ENCODE data around the gene HMGN1. TPM values are rescaled to one million over a fixed set of nuclear protein-coding genes. Genes with fewer than 3 reads are reported as not detected.
A peak's percentile ranks its signal among the peaks of the same experiment; 100 is the strongest.

HMGN1 gene
- total RNA-seq, 1 donor from 2014 or later, result 75.4 TPM

GRCh38 chr21:39344848-39345247 lies 4.0 kb downstream of the HMGN1 start:
- ATAC-seq, result no peak
- no peak for DNase-seq
- intact Hi-C loops (cut with micrococcal nuclease), result loop anchor here (5.0 kb wide), 1 partner anchor 42 kb away; no protein-coding TSS in a partner anchor

- DNase-seq (no peak), ATAC-seq (no peak)
- intact Hi-C loops (cut with micrococcal nuclease), result no loop called here
Observed at GRCh38 chr21:39341249-39341923, 7.5 kb downstream of the HMGN1 start.

GRCh38 chr21:39340687-39341086 lies 8.2 kb downstream of the HMGN1 start:
- ATAC-seq (no peak), DNase-seq (no peak)
- intact Hi-C loops (cut with micrococcal nuclease), result no loop called here

GRCh38 chr21:39339231-39339630 lies 9.7 kb downstream of the HMGN1 start:
- DNase-seq (no peak), ATAC-seq (no peak)
- intact Hi-C loops (cut with micrococcal nuclease), result no loop called here

- ATAC-seq (no peak), DNase-seq (no peak)
- intact Hi-C loops (cut with micrococcal nuclease), result no loop called here
Observed at GRCh38 chr21:39336457-39337008, 12.4 kb downstream of the HMGN1 start.

GRCh38 chr21:39334611-39335010 lies 14.3 kb downstream of the HMGN1 start:
- intact Hi-C loops (cut with micrococcal nuclease), result no loop called here
- DNase-seq (no peak), ATAC-seq (no peak)

- DNase-seq, result no peak
- peak; percentile 51 for ATAC-seq
- intact Hi-C loops (cut with micrococcal nuclease), result no loop called here
Observed at GRCh38 chr21:39332175-39332574, 16.7 kb downstream of the HMGN1 start.

- DNase-seq (no peak), ATAC-seq (no peak)
- intact Hi-C loops (cut with micrococcal nuclease), result no loop called here
Observed at GRCh38 chr21:39330001-39330400, 18.9 kb downstream of the HMGN1 start.

GRCh38 chr21:39327727-39328126 lies 21.2 kb downstream of the HMGN1 start:
- DNase-seq (no peak), ATAC-seq (no peak)
- intact Hi-C loops (cut with micrococcal nuclease), result no loop called here

- no peak for DNase-seq
- intact Hi-C loops (cut with micrococcal nuclease), result no loop called here
- no peak for ATAC-seq
Observed at GRCh38 chr21:39326607-39327307, 22.1 kb downstream of the HMGN1 start.

GRCh38 chr21:39325458-39325857 lies 23.4 kb downstream of the HMGN1 start:
- intact Hi-C loops (cut with micrococcal nuclease), result no loop called here
- no peak for ATAC-seq

GRCh38 chr21:39321424-39321823 lies 27.5 kb downstream of the HMGN1 start:
- DNase-seq (no peak), ATAC-seq (no peak)
- intact Hi-C loops (cut with micrococcal nuclease), result no loop called here

More at GRCh38 chr21:39325458-39325857, 23.4 kb downstream of the HMGN1 start:
- no peak for DNase-seq

- DNase-seq (no peak), ATAC-seq (peak; percentile 72)
- intact Hi-C loops (cut with micrococcal nuclease), result loop anchor here (10.0 kb wide), 1 partner anchor 65 kb away; a partner anchor contains a TSS
Observed at GRCh38 chr21:39319814-39320332, 29.0 kb downstream of the HMGN1 start.

- intact Hi-C loops (cut with micrococcal nuclease), result loop anchor here (10.0 kb wide), 1 partner anchor 65 kb away; a partner anchor contains a TSS
- peak; percentile 81 for ATAC-seq
- DNase-seq, result peak; percentile 62
Observed at GRCh38 chr21:39319251-39319756, 29.6 kb downstream of the HMGN1 start.

- DNase-seq (no peak), ATAC-seq (no peak)
- intact Hi-C loops (cut with micrococcal nuclease), result loop anchor here (10.0 kb wide), 1 partner anchor 66 kb away; a partner anchor contains a TSS
Observed at GRCh38 chr21:39318091-39318959, 30.6 kb downstream of the HMGN1 start.

- no peak for ATAC-seq
- intact Hi-C loops (cut with micrococcal nuclease), result loop anchor here (10.0 kb wide), 1 partner anchor 67 kb away; a partner anchor contains a TSS
- DNase-seq, result no peak
Observed at GRCh38 chr21:39317134-39318090, 31.5 kb downstream of the HMGN1 start.

GRCh38 chr21:39316729-39317128 lies 32.2 kb downstream of the HMGN1 start:
- DNase-seq (no peak), ATAC-seq (no peak)
- intact Hi-C loops (cut with micrococcal nuclease), result loop anchor here (10.0 kb wide), 1 partner anchor 68 kb away; a partner anchor contains a TSS

All from left ventricle myocardium superior (tissue), 1 donor.